ENCODE measurements around the gene SLC16A4. TPM values are rescaled to one million over a fixed set of nuclear protein-coding genes. Genes with fewer than 3 reads are reported as not detected.
"Not testable (repeated sequence)": the region's sequence is repeated elsewhere in the genome, so short reads cannot be mapped to it uniquely, and the experiment has no call there.

SLC16A4 gene
- total RNA-seq (1 to 10 TPM; 1.3 to 3.5 (median 2.4) TPM), polyA plus RNA-seq (1 to 10 TPM; 1.5 to 3.4 TPM)
- long read RNA-seq, donor 1, partial matches to known transcripts: 0 of 2 reads
- long read RNA-seq, donor 1, other reads (novel, unspliced or antisense): 2 of 2 reads
- long read RNA-seq, donor 2, partial matches to known transcripts: 0 of 3 reads
- long read RNA-seq, donor 2, other reads (novel, unspliced or antisense): 2 of 3 reads
- long read RNA-seq, donor 3, partial matches to known transcripts: 0 of 5 reads
- long read RNA-seq, donor 3, other reads (novel, unspliced or antisense): 3 of 5 reads

DNA sequence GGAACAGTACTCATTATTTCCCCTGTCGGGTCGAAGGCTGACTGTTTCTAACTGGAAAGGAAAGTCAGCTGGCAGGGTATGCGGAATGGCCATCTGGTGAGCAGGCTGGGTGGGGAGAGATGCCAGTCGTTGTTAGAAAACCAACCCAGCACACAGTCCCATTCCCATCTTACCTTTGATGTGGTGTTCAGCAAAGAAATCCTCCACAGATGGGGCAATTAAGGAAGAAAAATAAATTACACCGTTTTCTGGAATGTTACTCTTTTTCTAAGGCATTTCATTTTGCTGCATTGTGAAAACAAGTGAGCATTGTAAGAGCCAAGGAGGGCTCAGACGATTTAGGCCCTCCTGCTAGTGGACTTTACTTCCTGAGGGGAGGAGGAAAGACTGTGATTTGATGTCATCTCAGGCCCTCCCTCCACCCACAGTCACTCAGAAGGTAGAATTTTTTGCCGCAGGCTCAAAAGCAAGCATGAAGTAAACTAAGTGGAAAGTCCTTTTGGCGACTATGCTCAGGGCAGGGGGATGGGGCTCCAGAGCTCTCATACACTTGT, at the start of gene SLC16A4:
SLC16A4 (minus strand) TSS at position 335 of the 554 bp plus-strand sequence. CDS start 1,703 bp downstream, outside the sequence.
- ATAC-seq (peak in 7 of 8 donors; percentile 67 to 91 (median 84)), DNase-seq (peak in 1 of 2 donors; percentile 22)
- intact Hi-C loops (cut with DNase I): loop anchor here in 1 of 10 donors (10.0 kb wide), 1 partner anchor 46 kb away; no protein-coding TSS in a partner anchor

DNA sequence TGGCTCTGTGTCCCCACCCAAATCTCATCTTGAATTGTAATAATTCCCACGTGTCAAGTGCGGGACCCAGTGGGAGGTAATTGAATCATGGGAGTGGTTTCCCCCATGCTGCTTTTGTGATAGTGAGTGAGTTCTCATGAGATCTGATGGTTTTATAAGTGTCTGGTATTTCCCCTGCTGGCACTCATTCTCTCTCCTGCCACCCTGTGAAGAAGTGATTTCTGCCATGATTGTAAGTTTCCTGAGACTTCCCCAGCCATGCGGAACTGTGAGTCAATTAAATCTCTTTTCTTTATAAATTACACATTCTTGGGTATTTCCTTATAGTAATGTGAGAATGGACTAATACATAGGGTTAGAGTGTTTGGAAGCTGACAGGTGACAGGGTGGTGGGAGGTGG, 49.0 kb upstream of the SLC16A4 start:
- intact Hi-C loops (cut with DNase I); H3K9me3 ChIP-seq; H3K27me3 ChIP-seq; ATAC-seq; H3K36me3 ChIP-seq; DNase-seq; H3K4me3 ChIP-seq; H3K27ac ChIP-seq: not testable (repeated sequence)
- peaks cover 0 to 10% (median 1%) of the 10 kb centered on the region in 9 donors for H3K4me1 ChIP-seq
- WGBS, 2 donors: 75 to 92% methylated on average over 3 of the region's 3 CpGs

More for the DNA sequence above, at the start of gene SLC16A4:
- Histone ChIP-seq H3K27ac (peak within 1 kb of the TSS in 7 of 10 donors; percentile 5 to 68 (median 49)), H3K4me3 (peak within 1 kb of the TSS in 8 of 10 donors; percentile 21 to 52 (median 38)), H3K36me3 (peaks cover 0 to 50% (median 0%) of the 10 kb centered on the region in 9 donors), H3K4me1 (peaks cover 0 to 5% (median 0%) of the 10 kb centered on the region in 9 donors), H3K27me3 (no peaks in the 10 kb centered on the region), H3K9me3 (no peaks in the 10 kb centered on the region)
- TF ChIP-seq, protein P1, sequence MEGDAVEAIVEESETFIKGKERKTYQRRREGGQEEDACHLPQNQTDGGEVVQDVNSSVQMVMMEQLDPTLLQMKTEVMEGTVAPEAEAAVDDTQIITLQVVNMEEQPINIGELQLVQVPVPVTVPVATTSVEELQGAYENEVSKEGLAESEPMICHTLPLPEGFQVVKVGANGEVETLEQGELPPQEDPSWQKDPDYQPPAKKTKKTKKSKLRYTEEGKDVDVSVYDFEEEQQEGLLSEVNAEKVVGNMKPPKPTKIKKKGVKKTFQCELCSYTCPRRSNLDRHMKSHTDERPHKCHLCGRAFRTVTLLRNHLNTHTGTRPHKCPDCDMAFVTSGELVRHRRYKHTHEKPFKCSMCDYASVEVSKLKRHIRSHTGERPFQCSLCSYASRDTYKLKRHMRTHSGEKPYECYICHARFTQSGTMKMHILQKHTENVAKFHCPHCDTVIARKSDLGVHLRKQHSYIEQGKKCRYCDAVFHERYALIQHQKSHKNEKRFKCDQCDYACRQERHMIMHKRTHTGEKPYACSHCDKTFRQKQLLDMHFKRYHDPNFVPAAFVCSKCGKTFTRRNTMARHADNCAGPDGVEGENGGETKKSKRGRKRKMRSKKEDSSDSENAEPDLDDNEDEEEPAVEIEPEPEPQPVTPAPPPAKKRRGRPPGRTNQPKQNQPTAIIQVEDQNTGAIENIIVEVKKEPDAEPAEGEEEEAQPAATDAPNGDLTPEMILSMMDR (IDR thresholded peaks at IDR 0.05): no peak
- WGBS, 2 donors: 37 to 44% methylated on average over 8 of the region's 8 CpGs

GRCh38 chr1:110438893-110439292, 48.1 kb upstream of the SLC16A4 start:
- 68 to 77% methylated on average over 4 of the region's 4 CpGs for WGBS, 2 donors
- intact Hi-C loops (cut with DNase I): no loop called here
- Histone ChIP-seq H3K27me3 (no peaks in the 10 kb centered on the region), H3K4me1 (peaks cover 0 to 15% (median 6%) of the 10 kb centered on the region in 9 donors), H3K9me3 (no peaks in the 10 kb centered on the region), H3K36me3 (no peaks in the 10 kb centered on the region), H3K4me3 (no peak overlapping the region), H3K27ac (no peak overlapping the region)
- ATAC-seq (no peak), DNase-seq (no peak)
- TF ChIP-seq, protein P1 (IDR thresholded peaks at IDR 0.05): no peak

GRCh38 chr1:110437645-110438299, 46.9 kb upstream of the SLC16A4 start:
- ATAC-seq: not testable (repeated sequence)

DNA sequence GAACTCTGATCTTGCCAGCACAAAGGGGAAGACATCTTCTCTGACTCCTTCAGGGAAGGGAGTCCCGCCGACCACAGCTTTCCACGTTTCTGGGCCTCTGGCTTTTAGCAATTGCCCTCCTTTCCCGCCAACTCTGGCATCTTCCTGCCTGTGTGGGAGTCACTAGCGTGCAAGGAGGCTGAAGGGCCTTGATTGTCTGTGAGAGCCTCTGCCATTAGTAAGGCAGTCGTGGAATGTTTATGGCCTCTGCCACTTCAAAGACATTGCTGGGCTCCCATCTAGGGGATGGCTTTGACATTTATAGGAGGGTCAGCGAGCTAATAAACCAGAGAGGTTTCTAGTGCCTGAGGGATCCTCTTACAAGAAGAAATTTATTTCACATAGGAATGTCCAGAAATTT, 45.8 kb upstream of the SLC16A4 start:
- H3K9me3 ChIP-seq: no peaks in the 10 kb centered on the region
- 65 to 72% methylated on average over 7 of the region's 7 CpGs for WGBS, 2 donors
- no peaks in the 10 kb centered on the region for H3K36me3 ChIP-seq
- H3K4me3 ChIP-seq: no peak overlapping the region
- ATAC-seq: no peak
- H3K27ac ChIP-seq: no peak overlapping the region
- TF ChIP-seq, protein P1 (IDR thresholded peaks at IDR 0.05): no peak
- intact Hi-C loops (cut with DNase I): no loop called here
- H3K27me3 ChIP-seq: peaks cover 0 to 1% (median 0%) of the 10 kb centered on the region in 7 donors
- H3K4me1 ChIP-seq: peaks cover 0 to 22% (median 6%) of the 10 kb centered on the region in 9 donors
- DNase-seq: no peak

More at GRCh38 chr1:110437645-110438299, 46.9 kb upstream of the SLC16A4 start:
- intact Hi-C loops (cut with DNase I); H3K36me3 ChIP-seq; DNase-seq; H3K9me3 ChIP-seq; H3K4me3 ChIP-seq; H3K27ac ChIP-seq; H3K27me3 ChIP-seq: not testable (repeated sequence)
- 81 to 83% methylated on average over 9 of the region's 9 CpGs for WGBS, 2 donors
- peaks cover 0 to 22% (median 6%) of the 10 kb centered on the region in 9 donors for H3K4me1 ChIP-seq
